SU-DHL-6 (cell line): Measurements from ENCODE around the gene SURF4.
A peak's percentile ranks its signal among the peaks of the same experiment; 100 is the strongest.

ENCODE experiments used
- CTCF ChIP-seq: fragments of 200-600 bp; sonication (generic); IDR thresholded peaks from one replicate; pipeline ENCODE4 v1.5.1; 2017; ENCODE audit warnings: antibody characterized with exemption, mild to moderate bottlenecking, low read length, moderate library complexity; ENCODE audit not compliant: insufficient read depth, poor library complexity, severe bottlenecking
- EZH2phosphoT487 ChIP-seq: fragments of 200-600 bp; sonication (generic), shearing (Covaris generic); conservative IDR thresholded peaks from 2 replicates; pipeline ENCODE4 v1.6.1; 2018; ENCODE audit warnings: mild to moderate bottlenecking, antibody characterized with exemption, low read length, moderate library complexity, mixed read lengths

- peak; percentile 55 for TF ChIP-seq CTCF
- TF ChIP-seq EZH2phosphoT487, result no peak
Observed at GRCh38 chr9:133403766-133404453, 28.1 kb upstream of the SURF4 start.
